ENCODE measurements around the gene TEN1. TPM values are rescaled to one million over a fixed set of nuclear protein-coding genes. Genes with fewer than 3 reads are reported as not detected.

TEN1 gene
- total and polyA plus RNA-seq, 2 of the 13 experiments (the other 11 are each of a cell fraction or from before 2014, with no cell fraction given): 18.0 to 21.3 TPM

- TF ChIP-seq ZNF343 (CRISPR knock-in tag; IDR thresholded peaks at IDR 0.05): peak; percentile 87; the same call in 1 of the 2 replicates
- peak; percentile 62 for TF ChIP-seq ASH2L (IDR thresholded peaks at IDR 0.05; ENCODE audit: insufficient read length, low read depth, low read length)
- peak; percentile 37 for TF ChIP-seq ZBTB34 (CRISPR knock-in tag; IDR thresholded peaks at IDR 0.05)
- no peak; the same call in 1 of the 2 replicates for TF ChIP-seq KDM1A (CRISPR knock-in tag; IDR thresholded peaks at IDR 0.05)
- peak; percentile 78 for TF ChIP-seq NCOA1 (CRISPR knock-in tag; IDR thresholded peaks at IDR 0.05)
- TF ChIP-seq ZBTB21 (CRISPR knock-in tag; IDR thresholded peaks at IDR 0.05): no peak; the same call in 1 of the 2 replicates
- peak; percentile 77 for TF ChIP-seq MXD3 (CRISPR knock-in tag; IDR thresholded peaks at IDR 0.05)
- no peak for TF ChIP-seq RFX1 (IDR thresholded peaks at IDR 0.05)
- peak; percentile 61 for TF ChIP-seq KDM6A (CRISPR knock-in tag; IDR thresholded peaks at IDR 0.05; ENCODE audit: low read depth)
- peak; percentile 79; the same call in 1 of the 2 replicates for TF ChIP-seq ZNF768 (CRISPR knock-in tag; IDR thresholded peaks at IDR 0.05)
- TF ChIP-seq RAD51 (IDR thresholded peaks at IDR 0.05; ENCODE audit: borderline replicate concordance): peak; percentile 99
- TF ChIP-seq ARNTL (CRISPR knock-in tag; IDR thresholded peaks at IDR 0.05): peak; percentile 96
- no peak for TF ChIP-seq ADNP (CRISPR knock-in tag; IDR thresholded peaks at IDR 0.05)
- TF ChIP-seq ZNF691 (CRISPR knock-in tag; IDR thresholded peaks at IDR 0.05; ENCODE audit: borderline replicate concordance, low read depth): peak; percentile 13
- TF ChIP-seq NFYC (CRISPR knock-in tag; IDR thresholded peaks at IDR 0.05): peak; percentile 73
- peak; percentile 87 for TF ChIP-seq ZNF605 (CRISPR knock-in tag; IDR thresholded peaks at IDR 0.05)
- TF ChIP-seq MTA3 (CRISPR knock-in tag; IDR thresholded peaks at IDR 0.05): 0 out of 2 replicates have a peak, but pooled peaks have one; percentile 28
- TF ChIP-seq ATF7 (IDR thresholded peaks at IDR 0.05): no peak
- peak; percentile 87; the same call in 1 of the 2 replicates for TF ChIP-seq ATF7 (CRISPR knock-in tag; IDR thresholded peaks at IDR 0.05)
- no peak for TF ChIP-seq ZNF577 (CRISPR knock-in tag; IDR thresholded peaks at IDR 0.05; ENCODE audit: borderline replicate concordance, low read depth)
- TF ChIP-seq ZBTB10 (CRISPR knock-in tag; IDR thresholded peaks at IDR 0.05; ENCODE audit: borderline replicate concordance): no peak; the same call in none of the 2 replicates
- no peak for TF ChIP-seq ZNF274 (CRISPR knock-in tag; IDR thresholded peaks at IDR 0.05)
- TF ChIP-seq ZNF543 (CRISPR knock-in tag; IDR thresholded peaks at IDR 0.05): peak; percentile 84; the same call in 1 of the 2 replicates
- peak; percentile 31; the same call in 1 of the 2 replicates for TF ChIP-seq NFKBIZ (CRISPR knock-in tag; IDR thresholded peaks at IDR 0.05)
- TF ChIP-seq XRCC5 (optimal IDR thresholded peaks at IDR 0.05; ENCODE audit: low read length): peak; percentile 23
Measured at GRCh38 chr17:75978938-75979704, at the start of gene TEN1, which contains the start of gene ACOX1 (continued).

All from HepG2 (cell line).